Astrocyte of the hippocampus (primary cell): ENCODE data around the gene DDR1.
"Not testable (repeated sequence)": the region's sequence is repeated elsewhere in the genome, so short reads cannot be mapped to it uniquely, and the experiment has no call there.

ENCODE experiments used
- DNase-seq: peaks from one replicate; pipeline ENCODE4 v3.0.0; 2011; ENCODE audit warnings: low read depth, low spot score

The DDR1 gene

GRCh38 chr6:30894381-30894780 is 10.1 kb downstream of the DDR1 start:
- DNase-seq: no peak

GRCh38 chr6:30894935-30895334 is 10.6 kb downstream of the DDR1 start:
- DNase-seq: no peak

- no peak for DNase-seq
Measured at GRCh38 chr6:30895343-30895742, 11.0 kb downstream of the DDR1 start.

DNA sequence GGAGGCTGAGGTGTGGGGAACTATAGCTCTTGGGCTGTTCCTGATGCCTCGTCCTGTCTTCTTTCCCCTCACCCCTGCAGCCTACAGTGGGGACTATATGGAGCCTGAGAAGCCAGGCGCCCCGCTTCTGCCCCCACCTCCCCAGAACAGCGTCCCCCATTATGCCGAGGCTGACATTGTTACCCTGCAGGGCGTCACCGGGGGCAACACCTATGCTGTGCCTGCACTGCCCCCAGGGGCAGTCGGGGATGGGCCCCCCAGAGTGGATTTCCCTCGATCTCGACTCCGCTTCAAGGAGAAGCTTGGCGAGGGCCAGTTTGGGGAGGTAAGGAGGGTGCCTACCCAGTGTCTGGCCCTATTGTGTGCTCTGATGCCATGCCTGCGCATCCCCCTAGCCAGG is 12.2 kb downstream of the DDR1 start:
- DNase-seq: no peak

GRCh38 chr6:30897882-30898281 is 13.6 kb downstream of the DDR1 start:
- DNase-seq: no peak

- DNase-seq: no peak
Measured at GRCh38 chr6:30898750-30899360, 14.5 kb downstream of the DDR1 start.

DNA sequence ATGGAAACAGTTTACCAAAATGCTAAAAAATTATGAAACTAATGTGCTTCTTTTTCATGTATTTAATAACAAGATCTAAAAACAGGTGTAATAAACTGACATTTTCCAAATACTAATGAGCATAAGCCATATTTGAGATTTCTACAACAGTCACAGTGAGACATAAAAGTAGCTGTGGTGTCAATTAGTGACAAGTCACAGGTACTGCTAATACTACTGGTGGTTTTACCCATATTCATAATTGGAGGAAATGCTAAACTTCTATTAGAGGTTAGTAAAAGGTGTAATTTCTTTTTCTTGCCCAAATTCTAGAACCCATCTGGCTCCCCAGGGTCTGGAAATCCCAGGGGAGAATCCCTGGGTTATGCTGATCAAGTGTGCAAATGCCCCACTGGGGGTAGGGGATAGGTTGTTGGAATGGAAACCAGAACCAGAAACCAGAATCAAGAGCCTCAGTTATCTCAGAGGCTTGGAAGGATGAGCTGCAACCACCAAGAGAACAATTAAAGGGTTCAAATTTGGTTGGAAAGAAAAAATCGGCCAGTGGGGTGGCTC is 16.6 kb downstream of the DDR1 start:
- no peak for DNase-seq

GRCh38 chr6:30901436-30901835 is 17.1 kb downstream of the DDR1 start:
- DNase-seq: no peak

DNA sequence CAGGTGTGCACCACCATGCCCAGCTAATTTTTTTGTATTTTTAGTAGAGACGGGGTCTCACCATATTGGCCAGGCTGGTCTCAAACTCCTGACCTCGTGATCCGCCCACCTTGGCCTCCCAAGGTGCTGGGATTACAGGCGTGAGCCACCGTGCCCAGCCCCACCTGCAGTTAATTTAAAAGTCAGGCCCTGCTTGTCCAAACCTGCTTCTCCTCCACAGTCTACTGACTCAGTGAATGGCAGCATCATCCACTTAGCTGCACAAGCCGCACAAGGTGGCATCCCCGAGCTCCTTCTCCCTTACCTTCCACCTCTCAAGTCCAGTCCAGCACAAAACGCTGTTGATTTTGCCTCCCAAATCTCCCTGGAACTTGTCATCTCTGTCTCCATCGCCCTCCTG is 17.9 kb downstream of the DDR1 start:
- not testable (repeated sequence) for DNase-seq

- no peak for DNase-seq
Measured at GRCh38 chr6:30902709-30903108, 18.4 kb downstream of the DDR1 start.

- DNase-seq: no peak
Measured at GRCh38 chr6:30903236-30903635, 18.9 kb downstream of the DDR1 start.

GRCh38 chr6:30907290-30907757 is 23.0 kb downstream of the DDR1 start:
- not testable (repeated sequence) for DNase-seq

DNA sequence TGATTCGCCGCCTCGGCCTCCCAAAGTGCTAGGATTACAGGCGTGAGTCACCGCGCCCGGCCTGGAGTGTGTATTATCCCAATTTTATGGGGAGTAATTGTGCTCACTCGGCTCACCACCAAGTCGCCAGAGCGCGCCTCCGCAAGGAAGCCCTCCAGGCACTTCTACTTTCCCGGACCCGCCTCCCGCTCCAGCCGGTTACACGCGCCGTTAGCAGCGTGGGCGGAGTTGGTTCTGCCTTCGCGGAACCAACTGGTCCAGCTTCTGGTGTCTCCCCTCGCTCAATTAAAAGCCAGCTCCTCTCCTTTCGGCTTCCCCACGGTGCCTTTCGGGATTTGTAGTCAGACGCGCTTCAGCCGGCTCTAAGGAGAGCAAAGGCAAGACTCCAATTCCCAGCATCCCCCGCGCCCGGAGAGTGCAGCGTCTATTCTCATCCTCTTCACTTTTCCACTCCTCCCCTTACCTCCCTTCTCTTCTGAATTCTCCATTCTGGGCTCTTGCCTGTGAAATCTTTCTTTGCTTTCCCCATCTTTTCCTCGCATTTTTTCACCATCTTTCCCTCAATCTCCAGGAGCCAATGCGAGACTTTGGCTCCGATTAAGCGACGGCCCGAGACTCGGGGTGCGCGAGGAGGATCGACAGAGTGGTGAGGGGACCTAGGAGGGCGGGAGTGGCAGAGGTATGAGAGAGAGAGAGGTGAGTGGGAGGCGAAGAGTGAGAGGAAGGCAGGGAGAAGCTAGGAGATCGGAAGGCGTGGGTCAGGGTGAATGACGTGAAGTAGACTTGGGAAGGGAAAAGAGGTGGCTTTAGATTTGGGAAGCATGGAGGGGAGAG is 23.7 kb downstream of the DDR1 start, which contains the start of gene GTF2H4:
TSS of gene GTF2H4 (plus strand) at position 450 of the 834 bp plus-strand sequence.
- peak; percentile 99 for DNase-seq

DNA sequence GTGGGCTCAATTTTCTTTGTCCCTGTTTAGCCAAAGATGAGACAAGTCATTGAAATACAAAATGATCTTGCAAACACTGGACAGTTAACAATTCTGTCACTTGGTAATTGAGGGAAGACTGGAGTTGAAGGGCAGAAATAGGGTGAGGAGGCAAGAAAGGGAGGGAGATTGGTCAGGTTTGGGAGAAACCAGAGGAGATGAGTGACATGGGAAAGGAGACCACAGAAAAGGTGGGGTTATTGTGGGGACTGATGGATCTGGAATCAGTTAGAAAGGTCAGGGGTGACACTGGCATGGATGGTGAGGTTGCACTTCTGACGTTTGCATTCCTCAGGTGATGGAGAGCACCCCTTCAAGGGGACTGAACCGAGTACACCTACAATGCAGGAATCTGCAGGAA is 24.4 kb downstream of the DDR1 start:
- no peak for DNase-seq

GRCh38 chr6:30910473-30910872 is 26.2 kb downstream of the DDR1 start:
- DNase-seq: not testable (repeated sequence)

DNA sequence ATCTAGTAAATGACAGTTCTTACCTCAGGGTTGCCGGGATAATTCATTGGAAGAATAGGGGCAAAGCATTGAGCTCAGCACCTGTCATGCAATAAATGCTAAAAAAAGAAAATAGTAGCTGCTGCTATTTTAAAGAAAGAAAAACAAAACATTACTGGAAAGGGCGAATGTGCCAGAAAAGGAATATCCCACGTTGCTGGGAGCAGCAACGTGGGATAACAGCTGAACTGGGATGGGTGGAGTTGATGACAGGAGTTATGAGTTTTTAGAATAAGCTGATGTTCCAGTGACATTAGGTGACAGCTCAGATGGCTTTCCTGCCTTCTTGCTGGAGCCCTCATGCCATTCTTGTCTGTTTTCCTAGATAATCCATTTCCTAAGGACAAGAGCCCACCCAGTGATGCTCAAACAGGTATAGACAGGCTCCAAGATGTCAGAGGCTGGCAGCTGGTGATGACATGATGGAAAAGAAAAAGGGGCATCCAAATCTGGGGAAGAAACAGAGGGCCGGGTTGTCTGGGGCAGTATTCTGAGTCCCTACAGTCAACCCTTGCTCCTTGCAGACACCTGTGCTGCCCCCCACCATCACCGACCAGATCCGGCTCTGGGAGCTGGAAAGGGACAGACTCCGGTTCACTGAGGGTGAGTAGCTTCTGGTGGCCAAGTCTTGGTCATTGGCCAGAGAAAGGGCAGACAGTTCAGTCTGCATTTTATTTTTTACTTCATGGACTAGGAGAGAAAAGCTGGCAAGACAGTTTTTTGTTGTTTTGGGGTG is 28.6 kb downstream of the DDR1 start:
- no peak for DNase-seq

DNA sequence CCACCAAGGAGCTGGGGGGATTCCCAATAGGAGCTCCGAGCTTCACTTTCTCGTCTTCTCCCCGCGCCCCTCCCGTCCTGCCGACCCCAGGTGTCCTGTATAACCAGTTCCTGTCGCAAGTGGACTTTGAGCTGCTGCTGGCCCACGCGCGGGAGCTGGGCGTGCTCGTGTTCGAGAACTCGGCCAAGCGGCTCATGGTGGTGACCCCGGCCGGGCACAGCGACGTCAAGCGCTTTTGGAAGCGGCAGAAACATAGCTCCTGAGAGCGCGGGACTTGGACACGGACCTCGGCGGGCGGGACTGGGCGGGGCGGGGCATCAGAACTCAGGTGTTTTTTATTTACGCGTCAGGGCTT is 29.4 kb downstream of the DDR1 start:
- no peak for DNase-seq

DNA sequence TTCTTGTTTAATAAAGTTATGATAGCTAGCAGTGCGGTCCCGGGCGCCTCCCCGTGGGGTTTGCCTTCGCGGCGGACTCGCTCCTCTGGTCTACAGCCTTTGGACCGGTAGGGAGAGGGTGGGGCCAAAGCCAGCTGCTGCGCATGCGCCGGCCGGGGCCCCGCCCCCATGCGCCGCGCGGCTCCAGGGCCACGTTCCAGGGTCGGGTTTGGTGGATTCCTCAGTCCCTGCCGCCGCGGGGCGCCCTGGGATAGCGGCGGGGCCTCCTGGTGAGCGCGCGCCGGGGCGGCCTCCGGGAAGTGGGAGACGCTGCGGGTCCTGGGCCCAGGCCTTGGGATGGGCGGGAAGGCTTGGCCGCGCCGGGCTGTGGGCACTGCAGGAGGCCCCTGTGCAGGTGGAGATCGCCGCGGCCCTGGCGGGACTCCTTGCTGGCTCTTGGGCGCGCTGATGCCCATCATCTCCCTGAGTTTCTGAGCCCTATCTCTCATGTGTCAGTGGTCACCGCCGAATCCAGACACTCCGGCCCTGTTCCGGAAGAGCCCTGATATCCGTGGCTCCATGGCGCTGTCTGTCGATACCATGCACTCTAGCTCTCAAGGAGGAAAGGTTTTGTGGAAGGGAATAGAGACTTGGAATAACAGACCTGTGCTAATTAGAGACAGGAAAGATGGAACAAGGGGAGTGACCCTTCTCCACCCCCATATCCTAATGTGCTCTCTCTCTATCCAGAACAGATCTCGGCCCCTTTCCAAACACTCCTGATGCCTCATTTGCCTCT is 29.9 kb downstream of the DDR1 start, which contains the start of gene VARS2:
TSS of gene VARS2 (plus strand) at position 163 of the 778 bp plus-strand sequence. CDS start at position 762, 599 bp downstream.
- peak; percentile 97 for DNase-seq

DNA sequence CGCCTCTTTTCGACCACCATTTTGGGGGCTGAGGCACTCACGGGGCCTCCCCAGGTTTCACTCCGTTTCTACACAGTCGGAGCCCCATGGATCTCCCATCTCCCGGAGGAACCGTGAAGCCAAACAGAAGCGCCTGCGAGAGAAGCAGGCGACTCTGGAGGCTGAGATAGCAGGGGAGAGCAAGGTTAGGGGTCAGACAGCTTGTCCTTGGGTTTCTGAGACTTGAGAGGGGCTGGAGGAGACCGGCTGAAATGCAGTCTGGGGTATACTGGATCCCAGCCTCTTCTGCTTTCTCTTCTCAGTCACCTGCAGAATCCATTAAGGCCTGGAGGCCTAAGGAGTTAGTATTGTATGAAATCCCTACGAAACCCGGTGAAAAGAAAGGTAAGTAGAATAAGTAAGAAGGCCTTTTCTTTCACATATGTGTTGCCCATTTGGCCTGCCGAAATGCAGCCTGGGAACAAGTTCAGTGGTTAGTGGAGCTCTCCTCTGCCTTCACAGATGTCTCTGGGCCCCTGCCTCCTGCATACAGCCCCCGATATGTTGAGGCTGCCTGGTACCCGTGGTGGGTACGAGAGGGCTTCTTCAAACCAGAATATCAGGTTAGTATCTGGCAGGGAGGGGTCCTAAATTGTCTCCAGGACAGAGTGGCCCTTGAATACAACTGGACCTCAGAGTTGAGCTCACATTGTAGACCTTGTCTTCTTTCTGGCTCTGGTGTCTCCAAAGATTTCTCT is 30.7 kb downstream of the DDR1 start:
- DNase-seq: peak; percentile 14

GRCh38 chr6:30915591-30915946 is 31.2 kb downstream of the DDR1 start:
- peak; percentile 81 for DNase-seq
